ENCODE data around the gene MUC5B. TPM values are rescaled to one million over a fixed set of nuclear protein-coding genes. Genes with fewer than 3 reads are reported as not detected.

The MUC5B gene
- total and polyA plus RNA-seq, 3 donors from 2014 or later: 0.45 to 0.87 (median 0.50) TPM

DNA sequence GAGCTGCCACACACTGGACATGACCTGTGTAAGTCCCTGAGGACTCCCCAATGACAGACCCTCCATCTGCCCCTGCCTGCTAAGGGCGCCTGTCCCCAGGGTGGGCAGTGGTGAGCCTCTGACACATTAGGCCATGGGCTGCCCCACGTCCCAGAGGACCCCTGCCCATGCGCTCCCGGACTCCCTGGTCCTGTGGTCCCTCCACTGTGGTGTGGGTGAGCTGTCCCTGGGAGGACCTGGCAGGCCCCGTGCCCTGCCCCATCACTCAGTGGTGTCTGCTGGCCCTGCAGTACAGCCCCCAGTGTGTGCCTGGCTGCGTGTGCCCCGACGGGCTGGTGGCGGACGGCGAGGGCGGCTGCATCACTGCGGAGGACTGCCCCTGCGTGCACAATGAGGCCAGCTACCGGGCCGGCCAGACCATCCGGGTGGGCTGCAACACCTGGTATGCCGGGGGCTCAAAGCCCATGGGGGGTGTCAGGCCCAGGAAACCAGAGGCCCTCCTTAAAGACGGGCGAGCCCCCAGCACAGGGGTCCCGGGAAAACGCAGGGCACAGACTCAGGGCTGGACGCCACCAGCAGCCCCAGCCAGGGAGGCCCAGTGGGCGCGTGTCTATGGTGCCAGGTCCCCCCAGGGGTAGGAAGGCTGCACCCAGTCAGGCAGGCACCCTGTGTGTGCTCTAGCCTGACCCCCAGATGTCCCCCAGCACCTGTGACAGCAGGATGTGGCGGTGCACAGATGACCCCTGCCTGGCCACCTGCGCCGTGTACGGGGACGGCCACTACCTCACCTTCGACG is 46.4 kb upstream of the MUC5B start:
- Histone ChIP-seq H3K4me3 (no peak overlapping the region), H3K36me3 (ENCODE audit: low read depth, missing control alignments) (no peaks in the 10 kb centered on the region), H3K4me1 (no peaks in the 10 kb centered on the region), H3K27ac (no peak overlapping the region), H3K9me3 (no peaks in the 10 kb centered on the region), H3K27me3 (no peaks in the 10 kb centered on the region)
- no peak for DNase-seq
- WGBS, 2 donors: 84 to 90% methylated on average over 6 to 22 of the region's 32 CpGs
- intact Hi-C loops (cut with DNase I; ENCODE audit: low total_unique reads): no loop called here
- TF ChIP-seq POLR2A (IDR thresholded peaks at IDR 0.05): no peak
- TF ChIP-seq, protein P1, sequence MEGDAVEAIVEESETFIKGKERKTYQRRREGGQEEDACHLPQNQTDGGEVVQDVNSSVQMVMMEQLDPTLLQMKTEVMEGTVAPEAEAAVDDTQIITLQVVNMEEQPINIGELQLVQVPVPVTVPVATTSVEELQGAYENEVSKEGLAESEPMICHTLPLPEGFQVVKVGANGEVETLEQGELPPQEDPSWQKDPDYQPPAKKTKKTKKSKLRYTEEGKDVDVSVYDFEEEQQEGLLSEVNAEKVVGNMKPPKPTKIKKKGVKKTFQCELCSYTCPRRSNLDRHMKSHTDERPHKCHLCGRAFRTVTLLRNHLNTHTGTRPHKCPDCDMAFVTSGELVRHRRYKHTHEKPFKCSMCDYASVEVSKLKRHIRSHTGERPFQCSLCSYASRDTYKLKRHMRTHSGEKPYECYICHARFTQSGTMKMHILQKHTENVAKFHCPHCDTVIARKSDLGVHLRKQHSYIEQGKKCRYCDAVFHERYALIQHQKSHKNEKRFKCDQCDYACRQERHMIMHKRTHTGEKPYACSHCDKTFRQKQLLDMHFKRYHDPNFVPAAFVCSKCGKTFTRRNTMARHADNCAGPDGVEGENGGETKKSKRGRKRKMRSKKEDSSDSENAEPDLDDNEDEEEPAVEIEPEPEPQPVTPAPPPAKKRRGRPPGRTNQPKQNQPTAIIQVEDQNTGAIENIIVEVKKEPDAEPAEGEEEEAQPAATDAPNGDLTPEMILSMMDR (IDR thresholded peaks at IDR 0.05): no peak

DNA sequence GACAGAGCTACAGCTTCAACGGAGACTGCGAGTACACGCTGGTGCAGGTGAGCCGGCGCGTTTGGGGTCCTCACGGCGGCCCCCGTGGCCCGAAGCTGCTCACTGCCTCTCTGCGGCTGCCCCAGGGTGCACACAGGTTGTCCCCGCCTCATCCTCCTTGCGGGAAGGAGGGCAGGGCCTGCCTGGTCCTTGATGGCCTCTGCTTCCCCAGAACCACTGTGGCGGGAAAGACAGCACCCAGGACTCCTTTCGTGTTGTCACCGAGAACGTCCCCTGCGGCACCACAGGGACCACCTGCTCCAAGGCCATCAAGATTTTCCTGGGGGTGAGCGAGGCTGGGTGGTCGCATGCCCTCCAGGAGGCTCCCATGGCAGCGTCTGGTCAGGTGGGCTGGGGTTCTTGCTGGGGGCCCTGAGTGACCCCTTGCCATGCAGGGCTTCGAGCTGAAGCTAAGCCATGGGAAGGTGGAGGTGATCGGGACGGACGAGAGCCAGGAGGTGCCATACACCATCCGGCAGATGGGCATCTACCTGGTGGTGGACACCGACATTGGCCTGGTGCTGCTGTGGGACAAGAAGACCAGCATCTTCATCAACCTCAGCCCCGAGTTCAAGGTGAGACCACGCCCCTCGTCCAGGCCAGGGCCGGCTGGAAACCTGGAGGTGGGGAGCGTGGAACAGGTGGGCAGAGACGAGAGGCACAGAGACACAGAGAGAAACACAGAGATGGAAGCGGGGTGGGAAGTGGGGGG is 45.7 kb upstream of the MUC5B start:
- H3K4me1 ChIP-seq: no peaks in the 10 kb centered on the region
- DNase-seq: no peak
- no peaks in the 10 kb centered on the region for H3K27me3 ChIP-seq
- H3K4me3 ChIP-seq: no peak overlapping the region
- 90 to 95% methylated on average over 27 to 34 of the region's 34 CpGs for WGBS, 2 donors
- H3K36me3 ChIP-seq (ENCODE audit: low read depth, missing control alignments): no peaks in the 10 kb centered on the region
- no peaks in the 10 kb centered on the region for H3K9me3 ChIP-seq
- TF ChIP-seq, protein P1 (IDR thresholded peaks at IDR 0.05): no peak
- TF ChIP-seq POLR2A (IDR thresholded peaks at IDR 0.05): no peak
- intact Hi-C loops (cut with DNase I; ENCODE audit: low total_unique reads): no loop called here
- no peak overlapping the region for H3K27ac ChIP-seq

DNA sequence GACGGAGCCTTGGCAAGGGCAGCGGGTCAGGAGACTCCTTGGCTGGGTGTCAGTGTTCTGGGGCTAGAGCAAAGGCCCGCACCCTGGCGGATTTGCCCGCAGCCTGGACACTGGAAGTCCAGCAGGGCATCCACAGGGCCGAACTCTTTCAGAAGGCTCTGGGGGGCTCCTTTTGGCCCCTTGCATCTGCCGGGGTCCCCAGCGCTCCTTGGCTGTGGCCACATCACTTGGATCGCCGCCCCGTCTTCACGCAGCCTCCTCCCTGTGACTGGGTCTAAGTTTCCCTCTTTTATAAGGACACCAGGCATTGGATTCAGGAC is 45.1 kb upstream of the MUC5B start:
- TF ChIP-seq, protein P1 (IDR thresholded peaks at IDR 0.05): no peak
- no peak for TF ChIP-seq POLR2A (IDR thresholded peaks at IDR 0.05)
- WGBS, 2 donors: 84 to 92% methylated on average over 12 of the region's 12 CpGs
- no peak overlapping the region for H3K27ac ChIP-seq
- intact Hi-C loops (cut with DNase I; ENCODE audit: low total_unique reads): no loop called here
- H3K9me3 ChIP-seq: no peaks in the 10 kb centered on the region
- no peak for DNase-seq
- no peaks in the 10 kb centered on the region for H3K27me3 ChIP-seq
- no peaks in the 10 kb centered on the region for H3K36me3 ChIP-seq (ENCODE audit: low read depth, missing control alignments)
- H3K4me3 ChIP-seq: no peak overlapping the region
- no peaks in the 10 kb centered on the region for H3K4me1 ChIP-seq

DNA sequence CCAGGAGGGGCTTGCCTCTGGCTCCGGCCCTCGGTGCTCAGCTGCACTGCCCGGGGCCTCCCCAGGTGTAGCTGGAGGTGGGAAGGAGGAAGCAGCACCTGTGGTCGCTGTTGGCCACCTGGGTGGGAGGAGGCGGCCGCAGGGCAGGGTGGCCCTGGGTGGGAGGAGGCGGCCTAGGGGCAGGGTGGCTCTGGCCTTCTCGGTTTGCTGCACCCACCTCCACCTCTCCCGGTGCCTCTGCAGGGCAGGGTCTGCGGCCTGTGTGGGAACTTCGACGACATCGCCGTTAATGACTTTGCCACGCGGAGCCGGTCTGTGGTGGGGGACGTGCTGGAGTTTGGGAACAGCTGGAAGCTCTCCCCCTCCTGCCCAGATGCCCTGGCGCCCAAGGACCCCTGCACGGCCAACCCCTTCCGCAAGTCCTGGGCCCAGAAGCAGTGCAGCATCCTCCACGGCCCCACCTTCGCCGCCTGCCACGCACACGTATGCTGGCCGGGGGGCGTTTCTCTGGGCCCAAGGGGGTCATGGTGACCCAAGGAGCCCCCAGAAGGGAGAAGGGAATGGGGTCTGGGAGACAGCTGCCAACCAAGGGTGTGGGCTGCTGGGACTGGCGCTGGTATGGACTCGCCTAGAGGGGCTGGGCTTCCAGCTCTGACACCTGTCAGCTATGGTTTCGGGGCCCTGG is 44.5 kb upstream of the MUC5B start:
- Histone ChIP-seq H3K4me3 (no peak overlapping the region), H3K27ac (no peak overlapping the region), H3K36me3 (ENCODE audit: low read depth, missing control alignments) (no peaks in the 10 kb centered on the region), H3K9me3 (no peaks in the 10 kb centered on the region), H3K27me3 (no peaks in the 10 kb centered on the region), H3K4me1 (no peaks in the 10 kb centered on the region)
- 82 to 85% methylated on average over 14 to 31 of the region's 31 CpGs for WGBS, 2 donors
- TF ChIP-seq, protein P1 (IDR thresholded peaks at IDR 0.05): no peak
- no peak for TF ChIP-seq POLR2A (IDR thresholded peaks at IDR 0.05)
- no peak for DNase-seq
- intact Hi-C loops (cut with DNase I; ENCODE audit: low total_unique reads): no loop called here

Measured in testis (tissue), 3 donors.